ENCODE data around the gene PPP1R3C.

PPP1R3C gene

DNA sequence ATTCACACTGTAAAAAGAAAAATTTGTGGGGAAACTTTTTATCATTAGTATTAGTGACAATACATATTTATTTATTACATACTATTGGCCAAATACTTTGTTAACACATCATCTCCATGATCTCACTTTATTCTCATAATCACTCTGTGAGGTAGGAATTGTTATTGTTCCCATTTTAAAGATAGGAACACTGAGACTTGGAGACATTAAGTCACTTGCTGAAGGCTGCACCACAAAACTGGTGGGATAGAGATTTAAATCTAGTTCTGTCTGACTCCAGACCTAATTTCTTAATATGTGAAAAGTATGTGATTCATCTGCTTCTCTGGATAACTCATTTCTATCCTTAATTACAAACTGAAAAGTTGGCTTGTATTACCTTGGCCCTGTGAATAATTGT, 8.2 kb downstream of the PPP1R3C start:
- Histone ChIP-seq H2BK5ac (ENCODE audit: low read length) (no peak overlapping the region), H3K36me3 (replicated peaks in 1 of 2; ENCODE audit: control insufficient read depth in 2 of 2, insufficient read depth in 2 of 2, low read length in 2 of 2) (no peaks in the 10 kb centered on the region), H2AFZ (ENCODE audit: low read length) (no peak overlapping the region), H3K9me3 (replicated peaks in 1 of 2; ENCODE audit: control insufficient read depth in 2 of 2, insufficient read depth in 1 of 2, low read depth in 1 of 2, low read length in 2 of 2) (peaks cover 1 to 6% of the 10 kb centered on the region in 2 donors), H3K27ac (replicated peaks; ENCODE audit: low read length) (no peak overlapping the region), H3K4ac (ENCODE audit: low read length) (no peak overlapping the region), H3K27me3 (ENCODE audit: control insufficient read depth in 3 of 3, insufficient read depth in 3 of 3, low read depth in 1 of 3, low read length in 3 of 3) (no peaks in the 10 kb centered on the region), H3K9ac (ENCODE audit: low read depth, low read length, poor library complexity) (no peak overlapping the region), H3K4me2 (ENCODE audit: insufficient read depth, low read length, poor library complexity, severe bottlenecking) (no peak overlapping the region), H2BK15ac (ENCODE audit: low read length) (no peak overlapping the region), H3K18ac (ENCODE audit: low read length) (no peak overlapping the region), H3K4me1 (ENCODE audit: control insufficient read depth in 2 of 2, insufficient read depth in 1 of 2, low read depth in 1 of 2, low read length in 2 of 2) (no peaks in the 10 kb centered on the region), H4K8ac (ENCODE audit: low read depth, low read length) (no peak overlapping the region), H3K4me3 (ENCODE audit: low read length in 2 of 2) (no peak overlapping the region), H2BK120ac (ENCODE audit: low read depth, low read length) (no peak overlapping the region), H3K79me1 (ENCODE audit: low read depth, low read length) (no peaks in the 10 kb centered on the region), H2BK12ac (ENCODE audit: low read length) (no peak overlapping the region), H2AK5ac (ENCODE audit: low read depth, low read length) (no peak overlapping the region), H3K14ac (ENCODE audit: low read length) (no peak overlapping the region), H4K91ac (ENCODE audit: low read depth, low read length, poor library complexity) (no peak overlapping the region), H3K23ac (ENCODE audit: low read depth, low read length, poor library complexity) (no peak overlapping the region)
- no peak for DNase-seq (ENCODE audit: low spot score)

DNA sequence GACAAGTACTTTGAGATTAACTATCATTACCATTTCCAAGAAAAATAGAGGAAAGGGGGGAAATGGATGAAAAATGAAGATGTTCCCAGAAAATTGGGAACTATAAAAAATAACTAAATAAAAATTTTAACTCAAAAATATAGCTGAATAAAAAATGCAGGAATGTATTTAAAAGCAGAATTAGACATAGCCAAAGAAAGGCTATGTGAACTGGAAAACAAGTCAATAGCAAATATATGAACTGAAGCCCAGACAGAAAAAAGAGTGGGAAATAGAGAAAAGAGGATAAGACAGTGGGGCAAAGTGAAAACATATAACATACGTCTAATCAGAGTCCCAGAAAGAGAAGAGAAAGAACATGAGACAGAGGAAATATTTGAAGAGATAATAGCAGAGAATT, 10.3 kb downstream of the PPP1R3C start:
- WGBS, 2 donors (ENCODE audit: extremely low coverage in 2 of 2, insufficient read length in 2 of 2, insufficient replicate concordance in 1 of 2), result no CpG with 5 or more reads among the region's 1 CpG
- H4K91ac ChIP-seq (ENCODE audit: low read depth, low read length, poor library complexity), result no peak overlapping the region
- H3K4me1 ChIP-seq (ENCODE audit: control insufficient read depth in 2 of 2, insufficient read depth in 1 of 2, low read depth in 1 of 2, low read length in 2 of 2), result no peaks in the 10 kb centered on the region
- no peak overlapping the region for H3K9ac ChIP-seq (ENCODE audit: low read depth, low read length, poor library complexity)
- H2BK120ac ChIP-seq (ENCODE audit: low read depth, low read length), result no peak overlapping the region
- no peak overlapping the region for H3K27ac ChIP-seq (replicated peaks; ENCODE audit: low read length)
- no peaks in the 10 kb centered on the region for H3K27me3 ChIP-seq (ENCODE audit: control insufficient read depth in 3 of 3, insufficient read depth in 3 of 3, low read depth in 1 of 3, low read length in 3 of 3)
- no peak overlapping the region for H2BK12ac ChIP-seq (ENCODE audit: low read length)
- H2BK5ac ChIP-seq (ENCODE audit: low read length), result no peak overlapping the region
- no peak overlapping the region for H3K18ac ChIP-seq (ENCODE audit: low read length)
- H3K36me3 ChIP-seq (replicated peaks in 1 of 2; ENCODE audit: control insufficient read depth in 2 of 2, insufficient read depth in 2 of 2, low read length in 2 of 2), result no peaks in the 10 kb centered on the region
- H3K23ac ChIP-seq (ENCODE audit: low read depth, low read length, poor library complexity), result no peak overlapping the region
- H3K9me3 ChIP-seq (replicated peaks in 1 of 2; ENCODE audit: control insufficient read depth in 2 of 2, insufficient read depth in 1 of 2, low read depth in 1 of 2, low read length in 2 of 2), result peaks cover 0 to 6% of the 10 kb centered on the region in 2 donors
- H3K4me2 ChIP-seq (ENCODE audit: insufficient read depth, low read length, poor library complexity, severe bottlenecking), result no peak overlapping the region
- H2AFZ ChIP-seq (ENCODE audit: low read length), result no peak overlapping the region
- no peak overlapping the region for H3K14ac ChIP-seq (ENCODE audit: low read length)
- DNase-seq (ENCODE audit: low spot score), result no peak
- H4K8ac ChIP-seq (ENCODE audit: low read depth, low read length), result no peak overlapping the region
- no peak overlapping the region for H2AK5ac ChIP-seq (ENCODE audit: low read depth, low read length)
- no peaks in the 10 kb centered on the region for H3K79me1 ChIP-seq (ENCODE audit: low read depth, low read length)
- H3K4ac ChIP-seq (ENCODE audit: low read length), result no peak overlapping the region
- H3K4me3 ChIP-seq (ENCODE audit: low read length in 2 of 2), result no peak overlapping the region
- no peak overlapping the region for H2BK15ac ChIP-seq (ENCODE audit: low read length)

DNA sequence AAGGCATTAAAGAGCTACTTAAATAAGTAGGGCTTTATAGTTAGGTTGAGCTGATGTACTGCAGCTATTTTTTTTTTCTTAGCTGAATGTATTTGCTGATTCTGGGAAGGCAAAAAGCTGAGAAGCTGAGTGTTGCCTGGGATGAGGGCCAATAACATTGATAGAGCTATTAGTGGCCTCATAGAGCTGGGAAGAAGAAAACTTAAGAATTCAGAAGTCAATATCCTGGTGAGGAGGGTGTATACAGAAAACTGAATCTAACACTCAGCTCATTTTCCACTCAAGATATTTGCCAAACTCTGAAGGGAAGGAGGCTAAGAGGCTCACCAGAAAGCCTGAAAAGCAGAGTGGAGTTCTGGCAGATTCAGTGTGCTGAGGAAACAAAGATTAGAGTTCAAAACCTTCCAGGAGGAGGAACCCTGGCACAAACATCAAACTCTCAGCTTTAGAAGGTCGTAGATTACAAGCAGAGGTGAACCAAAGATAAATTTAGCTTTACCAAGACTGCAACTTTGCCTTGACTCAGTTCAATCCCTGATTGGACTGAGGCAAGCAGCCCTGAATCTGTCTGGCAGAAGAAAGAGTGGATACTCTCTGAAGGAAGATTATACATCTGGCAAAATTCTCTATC, 11.3 kb downstream of the PPP1R3C start:
- H3K9me3 ChIP-seq (replicated peaks in 1 of 2; ENCODE audit: control insufficient read depth in 2 of 2, insufficient read depth in 1 of 2, low read depth in 1 of 2, low read length in 2 of 2), result peaks cover 0 to 6% of the 10 kb centered on the region in 2 donors
- H3K36me3 ChIP-seq (replicated peaks in 1 of 2; ENCODE audit: control insufficient read depth in 2 of 2, insufficient read depth in 2 of 2, low read length in 2 of 2), result no peaks in the 10 kb centered on the region
- H2AFZ ChIP-seq (ENCODE audit: low read length), result no peak overlapping the region
- H3K4ac ChIP-seq (ENCODE audit: low read length), result no peak overlapping the region
- no peaks in the 10 kb centered on the region for H3K27me3 ChIP-seq (ENCODE audit: control insufficient read depth in 3 of 3, insufficient read depth in 3 of 3, low read depth in 1 of 3, low read length in 3 of 3)
- H2BK12ac ChIP-seq (ENCODE audit: low read length), result no peak overlapping the region
- H4K8ac ChIP-seq (ENCODE audit: low read depth, low read length), result no peak overlapping the region
- H3K4me3 ChIP-seq (ENCODE audit: low read length in 2 of 2), result no peak overlapping the region
- H3K18ac ChIP-seq (ENCODE audit: low read length), result no peak overlapping the region
- H2BK5ac ChIP-seq (ENCODE audit: low read length), result no peak overlapping the region
- no peak overlapping the region for H2BK15ac ChIP-seq (ENCODE audit: low read length)
- H3K79me1 ChIP-seq (ENCODE audit: low read depth, low read length), result no peaks in the 10 kb centered on the region
- no peaks in the 10 kb centered on the region for H3K4me1 ChIP-seq (ENCODE audit: control insufficient read depth in 2 of 2, insufficient read depth in 1 of 2, low read depth in 1 of 2, low read length in 2 of 2)
- H3K23ac ChIP-seq (ENCODE audit: low read depth, low read length, poor library complexity), result no peak overlapping the region
- no peak overlapping the region for H2AK5ac ChIP-seq (ENCODE audit: low read depth, low read length)
- H4K91ac ChIP-seq (ENCODE audit: low read depth, low read length, poor library complexity), result no peak overlapping the region
- no peak overlapping the region for H3K4me2 ChIP-seq (ENCODE audit: insufficient read depth, low read length, poor library complexity, severe bottlenecking)
- WGBS, 2 donors (ENCODE audit: extremely low coverage in 2 of 2, insufficient read length in 2 of 2, insufficient replicate concordance in 1 of 2), result no CpG with 5 or more reads among the region's 1 CpG
- no peak overlapping the region for H3K9ac ChIP-seq (ENCODE audit: low read depth, low read length, poor library complexity)
- no peak overlapping the region for H3K27ac ChIP-seq (replicated peaks; ENCODE audit: low read length)
- no peak for DNase-seq (ENCODE audit: low spot score)
- no peak overlapping the region for H2BK120ac ChIP-seq (ENCODE audit: low read depth, low read length)
- no peak overlapping the region for H3K14ac ChIP-seq (ENCODE audit: low read length)

DNA sequence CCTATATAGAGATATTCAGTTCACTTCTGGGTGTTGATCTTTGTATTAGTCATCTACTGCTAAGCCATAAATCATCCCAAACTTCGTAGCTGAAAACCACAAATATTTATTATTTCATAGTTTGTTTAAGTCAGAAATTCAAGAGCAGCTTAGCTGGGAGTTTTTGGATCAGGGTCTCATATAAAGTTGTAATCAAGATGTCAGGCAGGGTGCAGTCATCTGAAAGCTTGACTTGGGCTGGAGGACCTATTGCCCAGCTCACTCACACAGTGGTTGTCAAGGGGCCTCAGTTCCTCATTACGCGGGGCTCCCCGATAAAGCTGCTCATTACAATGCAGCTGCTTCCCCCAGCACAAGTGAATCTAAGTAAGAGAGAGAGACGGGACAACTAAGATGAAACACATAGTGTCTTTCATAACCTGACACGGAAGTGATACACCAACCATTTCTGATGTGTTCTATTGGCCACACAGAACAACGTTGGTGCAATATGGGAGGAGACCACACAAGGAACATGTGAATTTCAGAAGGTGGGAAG, 15.7 kb downstream of the PPP1R3C start:
- H3K79me1 ChIP-seq (ENCODE audit: low read depth, low read length), result no peaks in the 10 kb centered on the region
- H2AK5ac ChIP-seq (ENCODE audit: low read depth, low read length), result no peak overlapping the region
- no peak for DNase-seq (ENCODE audit: low spot score)
- H2BK5ac ChIP-seq (ENCODE audit: low read length), result no peak overlapping the region
- H3K4me2 ChIP-seq (ENCODE audit: insufficient read depth, low read length, poor library complexity, severe bottlenecking), result no peak overlapping the region
- no peak overlapping the region for H3K4me3 ChIP-seq (ENCODE audit: low read length in 2 of 2)
- no CpG with 5 or more reads among the region's 7 CpGs for WGBS, 2 donors (ENCODE audit: extremely low coverage in 2 of 2, insufficient read length in 2 of 2, insufficient replicate concordance in 1 of 2)
- H2BK12ac ChIP-seq (ENCODE audit: low read length), result no peak overlapping the region
- H3K27me3 ChIP-seq (ENCODE audit: control insufficient read depth in 3 of 3, insufficient read depth in 3 of 3, low read depth in 1 of 3, low read length in 3 of 3), result no peaks in the 10 kb centered on the region
- H3K18ac ChIP-seq (ENCODE audit: low read length), result no peak overlapping the region
- no peak overlapping the region for H3K14ac ChIP-seq (ENCODE audit: low read length)
- no peak overlapping the region for H4K8ac ChIP-seq (ENCODE audit: low read depth, low read length)
- H2BK120ac ChIP-seq (ENCODE audit: low read depth, low read length), result no peak overlapping the region
- H4K91ac ChIP-seq (ENCODE audit: low read depth, low read length, poor library complexity), result no peak overlapping the region
- H3K27ac ChIP-seq (replicated peaks; ENCODE audit: low read length), result no peak overlapping the region
- no peaks in the 10 kb centered on the region for H3K9me3 ChIP-seq (replicated peaks in 1 of 2; ENCODE audit: control insufficient read depth in 2 of 2, insufficient read depth in 1 of 2, low read depth in 1 of 2, low read length in 2 of 2)
- H2AFZ ChIP-seq (ENCODE audit: low read length), result no peak overlapping the region
- no peak overlapping the region for H3K9ac ChIP-seq (ENCODE audit: low read depth, low read length, poor library complexity)
- H2BK15ac ChIP-seq (ENCODE audit: low read length), result no peak overlapping the region
- no peaks in the 10 kb centered on the region for H3K4me1 ChIP-seq (ENCODE audit: control insufficient read depth in 2 of 2, insufficient read depth in 1 of 2, low read depth in 1 of 2, low read length in 2 of 2)
- no peak overlapping the region for H3K4ac ChIP-seq (ENCODE audit: low read length)
- no peaks in the 10 kb centered on the region for H3K36me3 ChIP-seq (replicated peaks in 1 of 2; ENCODE audit: control insufficient read depth in 2 of 2, insufficient read depth in 2 of 2, low read length in 2 of 2)
- H3K23ac ChIP-seq (ENCODE audit: low read depth, low read length, poor library complexity), result no peak overlapping the region
